DMS153 (cell line): ENCODE measurements around the gene EGF.

Experiments
- DNase-seq: peaks from one replicate; lab custom pipeline; 2025; lab: John Stamatoyannopoulos, UW

The EGF gene

GRCh38 chr4:109996526-109996925 lies 83.8 kb downstream of the EGF start:
- no peak for DNase-seq

- peak; percentile 13 for DNase-seq
These were observed 86.3 kb downstream of the EGF start for GRCh38 chr4:109998867-109999584.

GRCh38 chr4:109999585-109999912 lies 86.9 kb downstream of the EGF start:
- DNase-seq: no peak

GRCh38 chr4:110002326-110002725 lies 89.6 kb downstream of the EGF start:
- no peak for DNase-seq

GRCh38 chr4:110003401-110004187 lies 90.9 kb downstream of the EGF start:
- DNase-seq: no peak

GRCh38 chr4:110004556-110004955 lies 91.9 kb downstream of the EGF start:
- no peak for DNase-seq

- peak; percentile 2 for DNase-seq
These were observed 92.9 kb downstream of the EGF start for GRCh38 chr4:110005461-110006056.

GRCh38 chr4:110007217-110007616 lies 94.5 kb downstream of the EGF start:
- no peak for DNase-seq

- DNase-seq: no peak
These were observed 95.9 kb downstream of the EGF start for GRCh38 chr4:110008540-110008939.

GRCh38 chr4:110009550-110009949 lies 96.9 kb downstream of the EGF start:
- DNase-seq: no peak

GRCh38 chr4:110010797-110011196 lies 98.1 kb downstream of the EGF start:
- DNase-seq: no peak

- no peak for DNase-seq
These were observed 100.2 kb downstream of the EGF start for GRCh38 chr4:110012917-110013316.

- no peak for DNase-seq
These were observed 101.5 kb downstream of the EGF start for GRCh38 chr4:110014233-110014632.

GRCh38 chr4:110019153-110019552 lies 106.5 kb downstream of the EGF start:
- DNase-seq: no peak

GRCh38 chr4:110020139-110020538 lies 107.5 kb downstream of the EGF start:
- no peak for DNase-seq

GRCh38 chr4:110020646-110021443 lies 108.2 kb downstream of the EGF start:
- DNase-seq: no peak

- no peak for DNase-seq
These were observed 109.8 kb downstream of the EGF start for GRCh38 chr4:110022457-110022856.

- DNase-seq: no peak
These were observed 112.4 kb downstream of the EGF start for GRCh38 chr4:110025056-110025455.

GRCh38 chr4:110025718-110026117 lies 113.0 kb downstream of the EGF start:
- no peak for DNase-seq

- DNase-seq: no peak
These were observed 119.9 kb downstream of the EGF start for GRCh38 chr4:110032603-110033002.

GRCh38 chr4:110033355-110034025 lies 120.8 kb downstream of the EGF start:
- DNase-seq: no peak

GRCh38 chr4:110034026-110034393 lies 121.3 kb downstream of the EGF start:
- DNase-seq: no peak
